SK-N-MC (cell line): Measurements from ENCODE around the gene PERM1.

Experiments used
- DNase-seq: peaks from one replicate; pipeline ENCODE4 v3.0.0-alpha.2; 2011; ENCODE audit warnings: low read depth, low spot score
- H3K27ac ChIP-seq: fragments of 200-600 bp; sonication (generic); 2 replicates; pipeline ENCODE4 v1.5.1; 2016; ENCODE audit warnings: mixed run types
- H3K36me3 ChIP-seq: fragments of 200-600 bp; sonication (generic); 2 replicates; pipeline ENCODE4 v1.6.1; 2017; ENCODE audit warnings: antibody characterized with exemption, low read length, mixed read lengths; ENCODE audit not compliant: insufficient read depth
- H3K4me3 ChIP-seq: fragments of 200-600 bp; sonication (generic); 2 replicates; pipeline ENCODE4 v1.5.1; 2016
- H3K9ac ChIP-seq: fragments of 200-600 bp; sonication (generic); 2 replicates; pipeline ENCODE4 v1.8.0; 2017; ENCODE audit warnings: mixed run types, mixed read lengths; ENCODE audit not compliant: insufficient read length
- H3K9me3 ChIP-seq: fragments of 200-600 bp; sonication (generic); 2 replicates; pipeline ENCODE4 v1.6.1; 2017; ENCODE audit warnings: low read depth, mild to moderate bottlenecking, antibody characterized with exemption, low read length, moderate library complexity, mixed read lengths
- EZH2 ChIP-seq: fragments of 200-600 bp; sonication (generic); IDR thresholded peaks from one replicate; pipeline ENCODE4 v1.6.1; 2017; ENCODE audit warnings: antibody characterized with exemption
- FOXP2 ChIP-seq: optimal IDR thresholded peaks from 2 replicates; pipeline ENCODE3; 2011; ENCODE audit warnings: mild to moderate bottlenecking, moderate library complexity; ENCODE audit not compliant: insufficient read depth; ENCODE audit errors: extremely low read length, control extremely low read depth
- POLR2AphosphoS5 ChIP-seq: IDR thresholded peaks from 2 replicates; pipeline ENCODE4 v1.6.1; 2012; ENCODE audit warnings: mild to moderate bottlenecking, low read depth, low read length, borderline replicate concordance

The PERM1 gene

DNA sequence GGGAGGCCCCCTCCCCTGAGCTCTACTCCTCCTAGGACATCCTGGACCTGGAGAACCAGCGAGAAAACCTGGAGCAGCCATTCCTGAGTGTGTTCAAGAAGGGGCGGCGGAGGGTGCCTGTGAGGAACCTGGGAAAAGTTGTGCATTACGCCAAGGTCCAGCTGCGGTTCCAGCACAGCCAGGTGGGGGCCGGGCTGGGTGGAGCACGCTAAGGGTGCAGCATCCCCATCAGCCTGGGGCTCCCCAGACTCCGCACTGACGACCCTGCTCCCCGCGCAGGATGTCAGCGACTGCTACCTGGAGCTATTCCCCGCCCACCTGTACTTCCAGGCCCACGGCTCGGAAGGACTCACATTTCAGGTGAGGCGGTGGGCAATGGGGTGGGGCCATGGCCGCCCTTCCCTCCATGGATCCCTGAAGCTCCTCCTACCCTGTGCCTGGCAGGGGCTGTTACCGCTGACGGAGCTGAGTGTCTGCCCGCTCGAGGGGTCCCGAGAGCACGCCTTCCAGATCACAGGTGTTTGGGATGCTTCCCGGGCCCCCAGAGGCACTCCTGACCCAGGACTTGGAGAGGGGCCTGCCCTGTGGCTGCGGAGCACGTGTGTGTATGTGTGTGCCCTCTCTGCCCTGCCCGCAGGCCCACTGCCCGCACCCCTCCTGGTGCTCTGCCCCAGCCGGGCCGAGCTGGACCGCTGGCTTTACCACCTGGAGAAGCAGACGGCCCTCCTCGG lies 11.5 kb downstream of the PERM1 start:
- Histone ChIP-seq H3K4me3 (no peak overlapping the region), H3K9me3 (no peaks in the 10 kb centered on the region), H3K9ac (no peak overlapping the region), H3K27ac (no peak overlapping the region), H3K36me3 (no peaks in the 10 kb centered on the region)
- no peak for DNase-seq
- no peak for TF ChIP-seq FOXP2
- TF ChIP-seq POLR2AphosphoS5 = no peak
- no peak for TF ChIP-seq EZH2

DNA sequence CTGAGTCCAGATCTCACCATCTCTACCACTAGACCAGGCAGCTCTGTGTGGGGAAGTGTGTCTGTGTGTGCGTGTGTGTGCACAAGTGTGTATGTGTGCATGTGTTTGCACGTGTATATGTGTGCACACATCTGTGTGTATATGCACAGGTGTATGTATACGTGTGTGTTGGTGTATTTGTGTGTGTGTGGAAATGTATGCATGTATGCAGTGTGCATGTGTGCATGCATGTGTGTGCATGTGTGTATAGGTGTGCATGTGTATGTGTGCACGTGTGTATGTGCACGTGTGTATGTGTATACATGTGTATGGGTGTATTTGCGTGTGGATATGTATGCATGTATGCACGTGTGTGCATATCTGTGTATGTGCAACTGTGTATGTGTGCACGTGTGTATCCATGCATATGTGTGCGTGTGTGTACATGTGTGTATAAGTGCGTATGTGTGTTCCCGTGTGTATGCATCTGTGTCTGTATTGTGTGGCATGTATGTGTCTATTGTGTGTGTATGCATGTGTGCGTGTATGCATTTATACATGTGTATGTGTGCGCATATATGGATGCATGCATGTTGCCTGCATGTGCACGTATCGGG lies 12.5 kb downstream of the PERM1 start:
- TF ChIP-seq FOXP2 = no peak
- no peak for TF ChIP-seq EZH2
- TF ChIP-seq POLR2AphosphoS5 = no peak
- Histone ChIP-seq H3K9me3 (no peaks in the 10 kb centered on the region), H3K9ac (no peak overlapping the region), H3K4me3 (no peak overlapping the region), H3K27ac (no peak overlapping the region), H3K36me3 (no peaks in the 10 kb centered on the region)
- no peak for DNase-seq

DNA sequence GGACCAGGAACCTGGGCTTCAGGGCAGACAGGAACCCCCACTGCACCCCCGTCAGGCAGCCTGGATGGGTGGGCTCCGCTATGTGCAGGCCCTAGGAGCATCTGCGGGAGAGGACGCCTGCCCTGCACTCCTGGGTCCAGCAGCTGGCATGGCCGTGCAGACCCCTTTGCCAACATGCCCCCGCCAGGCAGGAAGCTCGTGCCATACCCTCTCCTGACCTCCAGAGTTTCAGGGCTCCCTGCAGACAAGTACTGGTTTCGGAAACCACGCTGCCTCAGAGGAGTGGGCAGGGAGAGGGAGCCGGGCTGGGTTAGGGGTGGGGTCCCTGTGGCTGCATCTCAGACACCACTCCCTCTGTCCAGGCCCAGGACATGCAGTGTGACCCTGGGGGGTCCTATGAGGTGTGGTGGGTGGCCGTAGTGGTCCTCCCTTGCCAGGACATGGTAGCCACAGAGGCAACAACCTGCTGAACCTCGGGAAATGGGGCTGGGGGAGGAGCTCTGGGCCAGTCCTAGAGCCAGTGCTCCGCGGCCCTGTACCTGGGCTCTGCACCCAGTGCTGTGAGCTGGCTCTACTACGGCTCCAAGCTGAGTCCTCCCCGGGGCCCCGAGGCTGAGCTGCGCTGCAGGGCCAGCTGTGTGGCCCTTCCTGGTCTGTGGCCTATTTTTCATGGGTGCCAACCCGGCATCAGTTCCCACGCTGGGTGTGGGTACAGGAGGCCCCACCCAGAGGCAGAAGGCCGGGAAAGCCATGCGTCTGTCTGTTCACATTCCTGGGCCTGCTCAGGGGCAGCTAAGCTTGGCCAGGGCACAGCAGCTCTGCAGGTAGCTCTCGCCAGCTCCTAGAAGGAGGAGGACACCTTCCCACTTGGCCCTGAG lies 14.2 kb downstream of the PERM1 start:
- TF ChIP-seq EZH2 (no peak), POLR2AphosphoS5 (no peak), FOXP2 (no peak)
- H3K4me3 ChIP-seq = no peak overlapping the region
- H3K27ac ChIP-seq = no peak overlapping the region

GRCh38 chr1:966704-967300 lies 15.1 kb downstream of the PERM1 start:
- Histone ChIP-seq H3K27ac (no peak overlapping the region), H3K36me3 (peaks cover 12% of the 10 kb centered on the region; the same call in 1 of the 2 replicates), H3K4me3 (peak overlapping the region; percentile 78), H3K9ac (peak overlapping the region; percentile 45), H3K9me3 (no peaks in the 10 kb centered on the region)
- DNase-seq = no peak
- no peak for TF ChIP-seq EZH2
- no peak for TF ChIP-seq FOXP2
- TF ChIP-seq POLR2AphosphoS5 = no peak; the same call in 1 of the 2 replicates

More for the DNA sequence above, 14.2 kb downstream of the PERM1 start:
- no peak for DNase-seq
- Histone ChIP-seq H3K36me3 (peaks cover 6% of the 10 kb centered on the region; the same call in 1 of the 2 replicates), H3K9me3 (no peaks in the 10 kb centered on the region), H3K9ac (no peak overlapping the region)

GRCh38 chr1:966135-966703 lies 15.7 kb downstream of the PERM1 start, which contains the start of gene PLEKHN1:
PLEKHN1 (plus strand) TSS chr1:966482; CDS start chr1:966532, 50 bp downstream.
- DNase-seq = no peak

DNA sequence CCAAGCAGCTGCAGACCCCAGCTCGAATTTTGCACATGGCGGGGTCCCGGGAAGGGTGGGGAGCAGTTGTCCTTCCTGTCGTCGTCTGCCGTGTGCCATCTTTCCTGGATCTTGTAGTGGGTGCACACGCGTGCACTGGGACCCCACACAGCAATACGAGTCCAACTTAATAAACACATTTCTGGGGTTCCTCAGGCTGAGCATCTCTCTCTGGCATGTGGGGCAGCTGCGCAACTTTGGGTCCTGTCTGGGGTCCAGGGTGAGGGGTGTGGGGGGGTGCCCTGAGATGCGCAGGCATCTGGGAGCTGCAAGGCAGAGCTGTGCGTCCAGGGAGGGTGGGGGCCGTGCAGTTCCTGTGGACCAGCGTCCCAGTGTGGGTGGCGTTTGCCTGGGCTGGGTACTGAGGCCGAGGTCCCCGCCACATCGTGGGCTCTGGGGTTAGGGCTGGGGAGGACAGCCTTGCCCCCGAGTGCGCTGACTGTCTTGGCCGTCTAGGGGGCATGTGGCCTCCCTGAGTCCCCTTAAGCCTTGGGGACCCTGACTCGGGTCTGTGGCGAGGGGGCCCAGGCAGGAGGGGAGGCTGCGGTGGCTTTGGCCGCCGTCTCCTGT lies 16.3 kb downstream of the PERM1 start:
- no peaks in the 10 kb centered on the region for H3K9me3 ChIP-seq
- TF ChIP-seq POLR2AphosphoS5 (no peak), EZH2 (no peak), FOXP2 (no peak)
- no peak overlapping the region for H3K9ac ChIP-seq
- peaks cover 12% of the 10 kb centered on the region; the same call in 1 of the 2 replicates for H3K36me3 ChIP-seq
- no peak overlapping the region for H3K4me3 ChIP-seq
- no peak overlapping the region for H3K27ac ChIP-seq
- no peak for DNase-seq

More at GRCh38 chr1:966135-966703, 15.7 kb downstream of the PERM1 start, which contains the start of gene PLEKHN1:
- Histone ChIP-seq H3K9me3 (no peaks in the 10 kb centered on the region), H3K27ac (no peak within 1 kb of the TSS), H3K4me3 (peak within 1 kb of the TSS; percentile 78), H3K9ac (peak within 1 kb of the TSS; percentile 45), H3K36me3 (peaks cover 12% of the 10 kb centered on the region; the same call in 1 of the 2 replicates)
- no peak for TF ChIP-seq EZH2
- no peak for TF ChIP-seq POLR2AphosphoS5
- TF ChIP-seq FOXP2 = no peak
